Activated T-helper 17 cell treated with anti-CD3 and anti-CD28 coated beads, Interleukin-2, amount 50 U/mL, for 72 hours (primary cell): ENCODE results near the gene IFNAR1. TPM values are rescaled to one million over a fixed set of nuclear protein-coding genes. Genes with fewer than 3 reads are reported as not detected.
A peak's percentile ranks its signal among the peaks of the same experiment; 100 is the strongest.

ENCODE experiments used
- ATAC-seq: fragments of 150-1000 bp; cut with Tn5 transposase; replicated peaks from 2 replicates; pipeline ENCODE4 v1.10.0; 2021; ENCODE audit warnings: mild to moderate bottlenecking, moderate library complexity
- H3K27ac Mint-ChIP-seq: one replicate; pipeline ENCODE4 v1.8.0; 2022; ENCODE audit warnings: mixed read lengths
- H3K27me3 Mint-ChIP-seq: one replicate; pipeline ENCODE4 v1.8.0; 2022; ENCODE audit warnings: mixed read lengths
- H3K36me3 Mint-ChIP-seq: one replicate; pipeline ENCODE4 v1.8.0; 2022; ENCODE audit warnings: low read depth, mild to moderate bottlenecking, mixed read lengths
- H3K4me1 Mint-ChIP-seq: one replicate; pipeline ENCODE4 v1.8.0; 2022; ENCODE audit warnings: mixed read lengths
- H3K4me3 Mint-ChIP-seq: one replicate; pipeline ENCODE4 v1.8.0; 2022; ENCODE audit warnings: mild to moderate bottlenecking, mixed read lengths
- H3K9me3 Mint-ChIP-seq: one replicate; pipeline ENCODE4 v1.8.0; 2022; ENCODE audit warnings: mixed read lengths
- total RNA-seq, 2 donors: library from RNA; stranded (reverse); gene quantifications; one replicate each; pipeline ENCODE4 v1.2.3, GENCODE V29; 2022

IFNAR1 gene
- total RNA-seq, 2 donors from 2014 or later = 38.5 to 38.8 TPM

GRCh38 chr21:33402001-33402979 is 77.5 kb downstream of the IFNAR1 start:
- ATAC-seq = no peak
- H3K9me3 Mint-ChIP-seq = no peaks in the 10 kb centered on the region
- H3K36me3 Mint-ChIP-seq = peaks cover 6% of the 10 kb centered on the region
- H3K4me1 Mint-ChIP-seq = peaks cover 20% of the 10 kb centered on the region
- peak overlapping the region; percentile 33 for H3K4me3 Mint-ChIP-seq
- no peak overlapping the region for H3K27ac Mint-ChIP-seq
- H3K27me3 Mint-ChIP-seq = no peaks in the 10 kb centered on the region

GRCh38 chr21:33403128-33403785 is 78.5 kb downstream of the IFNAR1 start, which contains the start of gene IFNGR2:
TSS of gene IFNGR2 (plus strand) at chr21:33403413. CDS start at chr21:33403544, 131 bp downstream.
- peak within 1 kb of the TSS; percentile 71 for H3K27ac Mint-ChIP-seq
- H3K27me3 Mint-ChIP-seq = no peaks in the 10 kb centered on the region
- peaks cover 20% of the 10 kb centered on the region for H3K4me1 Mint-ChIP-seq

GRCh38 chr21:33403786-33404585 is 79.2 kb downstream of the IFNAR1 start:
- peak overlapping the region; percentile 86 for H3K4me3 Mint-ChIP-seq
- no peaks in the 10 kb centered on the region for H3K27me3 Mint-ChIP-seq
- peak; percentile 47 for ATAC-seq
- H3K36me3 Mint-ChIP-seq = peaks cover 6% of the 10 kb centered on the region
- H3K4me1 Mint-ChIP-seq = peaks cover 20% of the 10 kb centered on the region
- H3K9me3 Mint-ChIP-seq = no peaks in the 10 kb centered on the region
- peak overlapping the region; percentile 71 for H3K27ac Mint-ChIP-seq

More at GRCh38 chr21:33403128-33403785, 78.5 kb downstream of the IFNAR1 start, which contains the start of gene IFNGR2:
- H3K36me3 Mint-ChIP-seq = peaks cover 6% of the 10 kb centered on the region
- no peaks in the 10 kb centered on the region for H3K9me3 Mint-ChIP-seq
- peak within 1 kb of the TSS; percentile 86 for H3K4me3 Mint-ChIP-seq
- peak; percentile 34 for ATAC-seq

GRCh38 chr21:33406493-33406892 is 81.7 kb downstream of the IFNAR1 start:
- H3K36me3 Mint-ChIP-seq = peaks cover 17% of the 10 kb centered on the region
- peaks cover 17% of the 10 kb centered on the region for H3K4me1 Mint-ChIP-seq
- H3K27me3 Mint-ChIP-seq = no peaks in the 10 kb centered on the region
- no peaks in the 10 kb centered on the region for H3K9me3 Mint-ChIP-seq
- peak; percentile 48 for ATAC-seq
- H3K27ac Mint-ChIP-seq = no peak overlapping the region
- peak overlapping the region; percentile 86 for H3K4me3 Mint-ChIP-seq

Other genes starting within 250 kb of the IFNAR1 start
- gene IFNAR2, start 95.0 kb upstream of the IFNAR1 start, total RNA-seq = 10 to 100 TPM; 34.6 to 35.4 TPM
- gene IL10RB, start 58.6 kb upstream of the IFNAR1 start, total RNA-seq = 10 to 100 TPM; 30.1 to 46.7 TPM
- 1 to 10 TPM; 5.8 to 8.5 TPM for gene IFNGR2, start 78.4 kb downstream of the IFNAR1 start, total RNA-seq
- gene TMEM50B, start 155.0 kb downstream of the IFNAR1 start, total RNA-seq = 10 to 100 TPM; 20.0 to 22.5 TPM
- gene DNAJC28, start 166.7 kb downstream of the IFNAR1 start, total RNA-seq = under 1 TPM; 0.54 to 0.79 TPM
- gene GART, start 217.1 kb downstream of the IFNAR1 start, total RNA-seq = 100 to 1,000 TPM in 1 of 2 donors, 10 to 100 TPM in 1; 91.9 to 196 TPM
- gene SON, start 218.1 kb downstream of the IFNAR1 start, total RNA-seq = 100 to 1,000 TPM; 242 to 282 TPM